Osteoblast (primary cell): ENCODE data around the gene HACL1. TPM values are rescaled to one million over a fixed set of nuclear protein-coding genes. Genes with fewer than 3 reads are reported as not detected.

Experiments used
- DNase-seq: peaks from one replicate; pipeline ENCODE4 v3.0.0; 2011; ENCODE audit warnings: low spot score, mixed read lengths; ENCODE audit not compliant: insufficient read length; ENCODE audit errors: missing footprints
- H2AFZ ChIP-seq: 2 replicates; pipeline ENCODE4 v1.6.0; 2011; ENCODE audit warnings: mild to moderate bottlenecking, low read length
- H3K27ac ChIP-seq: 2 replicates; pipeline ENCODE4 v1.5.1; 2011; ENCODE audit warnings: mild to moderate bottlenecking, low read depth, low read length, moderate library complexity
- H3K27me3 ChIP-seq: 2 replicates; pipeline ENCODE4 v1.6.0; 2012; ENCODE audit warnings: mild to moderate bottlenecking, control low read depth, inconsistent platforms, low read length, moderate library complexity; ENCODE audit not compliant: insufficient read depth
- H3K36me3 ChIP-seq: 2 replicates; pipeline ENCODE4 v1.5.1; 2011; ENCODE audit warnings: mild to moderate bottlenecking, low read length, control low read depth, moderate library complexity; ENCODE audit not compliant: insufficient read depth
- H3K4me1 ChIP-seq: 2 replicates; pipeline ENCODE4 v1.5.1; 2011; ENCODE audit warnings: mild to moderate bottlenecking, low read length, control low read depth, moderate library complexity; ENCODE audit not compliant: insufficient read depth
- H3K4me2 ChIP-seq: 2 replicates; pipeline ENCODE4 v1.6.0; 2011; ENCODE audit warnings: mild to moderate bottlenecking, low read length; ENCODE audit not compliant: insufficient read depth
- H3K4me3 ChIP-seq: fragments of 200-600 bp; sonication (generic); 3 replicates; pipeline ENCODE4 v1.5.1; 2012; ENCODE audit warnings: mild to moderate bottlenecking, low read length, inconsistent platforms; ENCODE audit not compliant: insufficient read depth
- H3K79me2 ChIP-seq: 2 replicates; pipeline ENCODE4 v1.6.0; 2012; ENCODE audit warnings: mild to moderate bottlenecking, low read length, control low read depth, inconsistent platforms; ENCODE audit not compliant: insufficient read depth
- H3K9me3 ChIP-seq: 2 replicates; pipeline ENCODE4 v1.5.1; 2011; ENCODE audit warnings: low read depth, low read length, control low read depth
- H4K20me1 ChIP-seq: 2 replicates; pipeline ENCODE4 v1.6.0; 2012; ENCODE audit warnings: mild to moderate bottlenecking, low read length, control low read depth; ENCODE audit not compliant: insufficient read depth
- CTCF ChIP-seq: IDR thresholded peaks from 2 replicates; pipeline ENCODE4 v1.5.1; 2011; ENCODE audit warnings: mild to moderate bottlenecking, low read depth, low read length, moderate library complexity; ENCODE audit errors: extremely low read depth
- total RNA-seq: library from RNA; depleted of rRNA; stranded (reverse); fragments of >200 nt; gene quantifications from 2 replicates; pipeline ENCODE4 v1.2.3, GENCODE V29; 2012

HACL1 gene
- total RNA-seq, 1 donor, result 34.7 TPM

- Histone ChIP-seq H3K79me2 (peaks cover 5% of the 10 kb centered on the region), H2AFZ (peak overlapping the region; percentile 24), H3K36me3 (no peaks in the 10 kb centered on the region), H3K27ac (peak overlapping the region; percentile 93), H3K27me3 (no peaks in the 10 kb centered on the region), H4K20me1 (no peaks in the 10 kb centered on the region), H3K4me1 (peaks cover 68% of the 10 kb centered on the region), H3K9me3 (no peaks in the 10 kb centered on the region), H3K4me3 (no peak overlapping the region), H3K4me2 (peak overlapping the region; percentile 70)
- peak; percentile 54 for DNase-seq
- TF ChIP-seq CTCF, result no peak
These were observed 33.8 kb upstream of the HACL1 start for GRCh38 chr3:15635121-15635661.

GRCh38 chr3:15634671-15635070 is 33.3 kb upstream of the HACL1 start:
- Histone ChIP-seq H3K4me2 (peak overlapping the region; percentile 70), H4K20me1 (no peaks in the 10 kb centered on the region), H3K9me3 (no peaks in the 10 kb centered on the region), H3K4me1 (peaks cover 72% of the 10 kb centered on the region), H3K36me3 (no peaks in the 10 kb centered on the region), H2AFZ (no peak overlapping the region), H3K4me3 (no peak overlapping the region), H3K27ac (peak overlapping the region; percentile 93), H3K27me3 (no peaks in the 10 kb centered on the region), H3K79me2 (peaks cover 5% of the 10 kb centered on the region)
- DNase-seq, result peak; percentile 23
- no peak for TF ChIP-seq CTCF

- peak; percentile 51 for DNase-seq
- Histone ChIP-seq H3K27ac (peak overlapping the region; percentile 93), H3K27me3 (no peaks in the 10 kb centered on the region), H3K36me3 (no peaks in the 10 kb centered on the region), H3K4me1 (peaks cover 73% of the 10 kb centered on the region), H4K20me1 (no peaks in the 10 kb centered on the region), H3K9me3 (no peaks in the 10 kb centered on the region), H3K4me3 (no peak overlapping the region), H3K79me2 (peaks cover 5% of the 10 kb centered on the region), H2AFZ (peak overlapping the region; percentile 30), H3K4me2 (peak overlapping the region; percentile 70)
- TF ChIP-seq CTCF, result no peak
These were observed 32.6 kb upstream of the HACL1 start for GRCh38 chr3:15633766-15634598.

- Histone ChIP-seq H3K36me3 (no peaks in the 10 kb centered on the region), H3K79me2 (peaks cover 5% of the 10 kb centered on the region), H2AFZ (no peak overlapping the region), H3K4me2 (no peak overlapping the region), H3K9me3 (no peaks in the 10 kb centered on the region), H3K4me3 (no peak overlapping the region), H4K20me1 (no peaks in the 10 kb centered on the region), H3K27me3 (no peaks in the 10 kb centered on the region), H3K4me1 (peaks cover 65% of the 10 kb centered on the region), H3K27ac (peak overlapping the region; percentile 93)
- no peak for TF ChIP-seq CTCF
- peak; percentile 34 for DNase-seq
These were observed 31.8 kb upstream of the HACL1 start for GRCh38 chr3:15633159-15633558.
